Activated T-cell treated with anti-CD3 and anti-CD28 coated beads, Interleukin-2, amount 50 U/mL, for 24 hours (primary cell): ENCODE measurements around the gene RNU6-1.

Experiments used
- DNase-seq: peaks from one replicate; pipeline ENCODE4 v3.0.0-alpha.2; 2020
- H3K27ac Mint-ChIP-seq: 2 replicates; pipeline ENCODE4 v1.8.0; 2020; ENCODE audit warnings: mild to moderate bottlenecking, mixed read lengths
- H3K27me3 Mint-ChIP-seq: 2 replicates; pipeline ENCODE4 v1.8.0; 2020; ENCODE audit warnings: mixed read lengths
- H3K36me3 Mint-ChIP-seq: 2 replicates; pipeline ENCODE4 v1.8.0; 2020; ENCODE audit warnings: low read depth, mixed read lengths
- H3K4me1 Mint-ChIP-seq: 2 replicates; pipeline ENCODE4 v1.8.0; 2020; ENCODE audit warnings: low read depth, mixed read lengths
- H3K4me3 Mint-ChIP-seq: 2 replicates; pipeline ENCODE4 v1.8.0; 2020; ENCODE audit warnings: mild to moderate bottlenecking, moderate library complexity, mixed read lengths
- H3K9me3 Mint-ChIP-seq: 2 replicates; pipeline ENCODE4 v1.8.0; 2020; ENCODE audit warnings: mixed read lengths

RNU6-1 gene

DNA sequence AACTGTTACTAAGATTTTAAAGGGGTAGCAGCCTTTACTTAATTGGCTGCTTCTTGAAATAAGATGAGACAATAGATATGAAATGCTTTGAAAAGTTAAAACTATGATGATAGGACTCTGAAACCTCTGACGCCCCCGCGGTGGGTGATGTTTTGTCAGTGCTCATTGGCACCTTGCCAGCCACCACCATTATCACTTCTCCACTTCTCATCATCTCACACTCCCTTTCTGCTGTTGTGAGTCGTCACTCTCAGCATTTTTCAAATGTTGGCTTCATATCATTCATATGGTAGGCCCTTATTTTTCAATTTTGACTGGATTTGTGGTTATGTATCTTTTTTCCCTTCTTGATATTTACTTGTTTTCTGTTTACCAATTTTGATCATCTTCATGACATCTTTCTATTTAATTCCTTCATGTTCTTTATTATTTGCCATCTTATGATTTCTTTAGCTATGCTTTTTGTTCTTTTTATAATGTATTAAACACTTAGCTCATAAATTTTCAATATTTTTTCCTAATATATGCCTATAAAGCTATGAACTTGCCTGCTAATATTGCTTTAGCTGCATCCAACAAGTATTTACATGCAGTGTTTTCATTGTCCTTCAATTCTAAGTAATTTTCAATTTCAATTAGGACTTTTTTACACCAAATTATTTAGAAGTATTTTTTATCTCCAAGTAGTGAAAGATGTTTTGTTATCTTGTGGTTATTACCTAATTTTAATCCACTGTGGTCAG is 44.8 kb downstream of the RNU6-1 start:
- peaks cover 51% of the 10 kb centered on the region for H3K36me3 Mint-ChIP-seq
- DNase-seq: peak; percentile 54
- no peak overlapping the region for H3K27ac Mint-ChIP-seq

GRCh38 chr15:67792250-67792942 is 47.4 kb downstream of the RNU6-1 start:
- peaks cover 7% of the 10 kb centered on the region for H3K4me1 Mint-ChIP-seq
- H3K9me3 Mint-ChIP-seq: peaks cover 13% of the 10 kb centered on the region
- H3K27me3 Mint-ChIP-seq: no peaks in the 10 kb centered on the region
- H3K27ac Mint-ChIP-seq: no peak overlapping the region
- DNase-seq: no peak
- H3K4me3 Mint-ChIP-seq: no peak overlapping the region
- H3K36me3 Mint-ChIP-seq: peaks cover 50% of the 10 kb centered on the region

More for the DNA sequence above, 44.8 kb downstream of the RNU6-1 start:
- Mint-ChIP-seq H3K4me3 (no peak overlapping the region), H3K27me3 (no peaks in the 10 kb centered on the region), H3K9me3 (peaks cover 13% of the 10 kb centered on the region), H3K4me1 (peaks cover 7% of the 10 kb centered on the region)

DNA sequence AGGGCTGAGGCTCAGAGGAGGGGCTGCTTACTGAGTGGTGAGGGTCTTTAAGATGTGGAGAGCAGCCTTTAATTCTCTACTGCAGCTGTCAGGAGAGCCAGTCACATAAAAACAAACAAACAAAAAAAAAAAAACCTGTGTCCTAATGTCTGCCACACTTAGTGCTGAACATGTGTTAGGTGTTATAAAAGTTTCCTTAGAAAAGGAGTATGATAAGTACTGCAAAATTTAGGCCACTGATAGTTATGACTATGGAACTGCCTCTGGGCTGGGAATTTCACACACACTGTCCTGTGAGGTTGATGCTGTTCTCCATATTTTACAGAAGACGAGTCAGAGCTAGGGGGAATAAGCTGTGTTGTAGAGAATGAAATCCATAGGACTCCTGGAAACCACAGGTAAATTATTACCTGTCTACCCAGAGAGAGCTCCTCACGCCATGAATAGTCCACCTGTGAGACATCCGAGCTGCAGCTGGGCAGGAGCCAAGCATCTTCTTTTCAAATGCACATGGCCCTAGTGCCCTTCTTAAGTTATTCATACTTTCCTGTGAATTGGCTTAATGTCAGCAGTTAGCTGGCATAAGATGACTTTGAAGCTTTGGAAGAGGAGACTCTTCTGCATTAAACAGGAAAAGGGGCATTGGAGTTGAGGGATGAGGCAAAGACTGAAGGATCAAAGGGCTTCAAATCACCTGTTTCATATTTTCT is 49.1 kb downstream of the RNU6-1 start:
- Mint-ChIP-seq H3K4me1 (peaks cover 7% of the 10 kb centered on the region), H3K9me3 (peaks cover 13% of the 10 kb centered on the region), H3K36me3 (peaks cover 44% of the 10 kb centered on the region), H3K4me3 (no peak overlapping the region), H3K27ac (no peak overlapping the region), H3K27me3 (no peaks in the 10 kb centered on the region)
- no peak for DNase-seq
